Measurements from ENCODE around the gene LIN9. TPM values are rescaled to one million over a fixed set of nuclear protein-coding genes. Genes with fewer than 3 reads are reported as not detected.

LIN9 gene
- total RNA-seq, 1 donor from 2014 or later: 4.6 TPM

DNA sequence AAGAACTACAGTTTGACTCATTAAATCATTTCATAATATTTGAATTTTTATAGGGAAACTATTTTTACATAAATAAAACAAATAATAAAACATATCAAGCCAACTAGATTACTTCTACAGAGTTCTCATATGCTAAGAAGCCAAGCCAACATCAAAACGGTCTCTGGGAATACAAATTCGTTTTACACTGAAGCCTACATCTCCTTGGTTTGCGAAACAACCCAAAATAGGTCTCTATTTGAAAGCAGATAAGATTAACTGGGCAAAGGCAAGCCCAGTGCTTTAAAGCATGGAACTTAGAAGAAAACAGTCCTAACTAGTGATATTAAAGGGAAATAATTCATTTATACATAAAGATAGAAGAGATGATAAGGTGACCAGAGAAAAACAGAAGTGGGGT lies 60.2 kb downstream of the LIN9 start:
- peaks cover 8% of the 10 kb centered on the region for H3K4me1 ChIP-seq
- H3K27me3 ChIP-seq: no peaks in the 10 kb centered on the region
- no peaks in the 10 kb centered on the region for H3K9me3 ChIP-seq
- H3K27ac ChIP-seq: no peak overlapping the region
- DNase-seq (no peak), ATAC-seq (no peak)
- intact Hi-C loops (cut with DNase I): no loop called here
- H3K36me3 ChIP-seq: peaks cover 7% of the 10 kb centered on the region
- TF ChIP-seq, protein P1, sequence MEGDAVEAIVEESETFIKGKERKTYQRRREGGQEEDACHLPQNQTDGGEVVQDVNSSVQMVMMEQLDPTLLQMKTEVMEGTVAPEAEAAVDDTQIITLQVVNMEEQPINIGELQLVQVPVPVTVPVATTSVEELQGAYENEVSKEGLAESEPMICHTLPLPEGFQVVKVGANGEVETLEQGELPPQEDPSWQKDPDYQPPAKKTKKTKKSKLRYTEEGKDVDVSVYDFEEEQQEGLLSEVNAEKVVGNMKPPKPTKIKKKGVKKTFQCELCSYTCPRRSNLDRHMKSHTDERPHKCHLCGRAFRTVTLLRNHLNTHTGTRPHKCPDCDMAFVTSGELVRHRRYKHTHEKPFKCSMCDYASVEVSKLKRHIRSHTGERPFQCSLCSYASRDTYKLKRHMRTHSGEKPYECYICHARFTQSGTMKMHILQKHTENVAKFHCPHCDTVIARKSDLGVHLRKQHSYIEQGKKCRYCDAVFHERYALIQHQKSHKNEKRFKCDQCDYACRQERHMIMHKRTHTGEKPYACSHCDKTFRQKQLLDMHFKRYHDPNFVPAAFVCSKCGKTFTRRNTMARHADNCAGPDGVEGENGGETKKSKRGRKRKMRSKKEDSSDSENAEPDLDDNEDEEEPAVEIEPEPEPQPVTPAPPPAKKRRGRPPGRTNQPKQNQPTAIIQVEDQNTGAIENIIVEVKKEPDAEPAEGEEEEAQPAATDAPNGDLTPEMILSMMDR (IDR thresholded peaks at IDR 0.05): no peak
- no peak overlapping the region for H3K4me3 ChIP-seq

DNA sequence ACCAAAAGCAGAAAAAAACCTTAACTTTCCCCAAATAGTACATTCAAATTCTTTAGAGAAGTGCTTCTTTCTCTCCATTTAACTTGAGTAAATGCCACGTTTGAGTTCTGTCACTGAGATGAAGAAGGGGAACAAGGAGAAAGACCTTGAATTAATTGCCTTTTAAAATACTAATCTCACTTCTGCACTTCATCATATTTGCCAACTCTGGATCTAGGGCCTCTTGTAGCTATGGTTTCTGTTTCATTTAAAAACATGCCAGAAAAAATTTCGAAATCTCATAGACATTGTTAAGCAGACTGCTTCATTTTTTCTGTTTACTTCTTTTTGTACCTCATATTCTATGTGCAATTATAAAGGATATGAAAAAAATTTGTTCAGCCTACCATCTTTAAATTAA lies 60.9 kb downstream of the LIN9 start:
- Histone ChIP-seq H3K4me3 (no peak overlapping the region), H3K4me1 (peaks cover 8% of the 10 kb centered on the region), H3K9me3 (no peaks in the 10 kb centered on the region), H3K27me3 (no peaks in the 10 kb centered on the region), H3K36me3 (peaks cover 7% of the 10 kb centered on the region), H3K27ac (peak overlapping the region; percentile 38)
- TF ChIP-seq, protein P1 (IDR thresholded peaks at IDR 0.05): no peak
- intact Hi-C loops (cut with DNase I): no loop called here
- DNase-seq: no peak
- peak; percentile 62 for ATAC-seq

DNA sequence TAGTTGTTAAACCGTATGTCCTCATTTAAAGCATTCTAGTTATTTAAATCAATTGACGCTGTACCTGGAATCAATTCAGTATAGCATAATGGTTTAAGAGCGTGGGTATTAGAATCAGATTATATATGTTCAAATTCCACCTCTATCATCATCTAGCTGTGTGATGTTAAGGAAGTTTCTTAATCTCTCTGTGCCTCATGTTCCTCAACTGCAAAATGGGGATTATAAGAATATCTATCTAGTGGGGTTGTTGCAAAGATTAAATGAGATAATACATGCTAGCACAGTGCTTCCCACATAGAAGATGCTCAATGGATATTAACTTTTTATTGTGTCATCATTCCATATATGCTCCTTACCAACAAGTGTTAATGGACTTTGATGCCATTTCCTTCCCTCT lies 69.5 kb downstream of the LIN9 start:
- ATAC-seq (no peak), DNase-seq (no peak)
- H3K36me3 ChIP-seq: no peaks in the 10 kb centered on the region
- no peak overlapping the region for H3K27ac ChIP-seq
- no peaks in the 10 kb centered on the region for H3K27me3 ChIP-seq
- no peaks in the 10 kb centered on the region for H3K9me3 ChIP-seq
- TF ChIP-seq, protein P1 (IDR thresholded peaks at IDR 0.05): no peak
- H3K4me3 ChIP-seq: no peak overlapping the region
- intact Hi-C loops (cut with DNase I): no loop called here
- no peaks in the 10 kb centered on the region for H3K4me1 ChIP-seq

DNA sequence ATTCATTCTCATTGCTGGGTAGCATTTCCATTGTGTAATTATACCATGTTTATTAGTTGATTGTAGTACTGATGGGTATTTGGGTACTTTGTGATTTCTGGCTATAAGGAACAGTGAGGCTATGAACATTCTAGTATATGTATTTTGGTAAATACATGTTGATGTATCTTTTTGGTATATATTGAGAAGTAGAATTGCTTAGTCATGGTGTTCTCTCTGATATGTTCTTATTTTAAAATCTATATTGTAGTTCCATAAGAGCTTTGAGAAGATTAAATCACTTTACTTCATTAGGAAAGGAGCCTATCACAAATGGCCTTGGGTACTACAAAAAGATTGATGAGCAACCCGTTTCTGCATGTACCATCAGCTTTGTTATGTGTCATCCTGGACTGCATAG lies 72.1 kb downstream of the LIN9 start:
- Histone ChIP-seq H3K9me3 (no peaks in the 10 kb centered on the region), H3K27me3 (no peaks in the 10 kb centered on the region), H3K4me3 (no peak overlapping the region), H3K27ac (no peak overlapping the region), H3K36me3 (no peaks in the 10 kb centered on the region), H3K4me1 (no peaks in the 10 kb centered on the region)
- TF ChIP-seq, protein P1 (IDR thresholded peaks at IDR 0.05): no peak
- DNase-seq (no peak), ATAC-seq (no peak)
- intact Hi-C loops (cut with DNase I): no loop called here

DNA sequence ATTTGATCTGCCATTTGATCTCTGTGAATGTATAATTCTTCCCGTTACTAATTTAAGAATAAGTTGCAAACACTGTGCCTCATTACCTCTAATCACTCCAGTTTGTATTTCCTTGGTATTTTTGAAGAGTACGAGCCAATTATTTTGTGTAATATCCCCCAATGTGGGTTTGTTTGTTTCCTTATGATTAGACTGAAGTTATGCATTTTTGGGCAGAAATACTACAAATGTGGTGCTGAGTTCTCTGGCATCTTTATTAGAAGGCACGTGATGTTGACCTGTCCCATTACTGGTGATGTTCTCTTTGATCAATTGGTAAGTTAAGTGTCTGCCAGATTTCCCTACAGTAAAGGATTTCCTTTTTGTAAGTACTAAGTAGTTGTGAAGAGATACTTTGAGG lies 75.2 kb downstream of the LIN9 start:
- Histone ChIP-seq H3K36me3 (no peaks in the 10 kb centered on the region), H3K27ac (no peak overlapping the region), H3K27me3 (no peaks in the 10 kb centered on the region), H3K9me3 (no peaks in the 10 kb centered on the region), H3K4me3 (no peak overlapping the region), H3K4me1 (no peaks in the 10 kb centered on the region)
- TF ChIP-seq, protein P1 (IDR thresholded peaks at IDR 0.05): no peak
- ATAC-seq: no peak
- DNase-seq: no peak
- intact Hi-C loops (cut with DNase I): no loop called here

DNA sequence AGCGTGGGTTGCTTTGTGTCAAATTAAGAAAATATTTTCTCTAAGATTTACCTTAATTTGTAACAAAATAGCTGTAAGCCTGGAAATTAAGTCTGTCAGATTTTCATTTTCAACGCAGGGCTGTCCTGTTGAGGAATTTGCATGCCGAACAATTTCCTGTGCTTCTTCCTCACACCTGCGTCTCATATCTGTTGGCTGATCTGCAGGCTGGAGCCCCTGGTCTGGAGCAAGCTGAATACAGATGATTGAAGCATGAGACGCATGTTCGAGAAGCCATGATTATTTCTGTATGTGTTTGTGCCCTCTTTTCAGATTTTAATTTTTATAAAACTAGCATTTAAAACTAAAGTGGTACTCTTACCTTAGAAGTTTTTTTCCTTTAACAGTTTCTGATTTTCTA lies 75.7 kb downstream of the LIN9 start:
- no peaks in the 10 kb centered on the region for H3K9me3 ChIP-seq
- no peak overlapping the region for H3K27ac ChIP-seq
- intact Hi-C loops (cut with DNase I): no loop called here
- no peak overlapping the region for H3K4me3 ChIP-seq
- TF ChIP-seq, protein P1 (IDR thresholded peaks at IDR 0.05): no peak
- ATAC-seq (no peak), DNase-seq (no peak)
- no peaks in the 10 kb centered on the region for H3K27me3 ChIP-seq
- H3K4me1 ChIP-seq: no peaks in the 10 kb centered on the region
- no peaks in the 10 kb centered on the region for H3K36me3 ChIP-seq
